WTC11 (cell line): ENCODE measurements around the gene ARHGEF35.

Experiments
- CBFB ChIP-seq: sonication (generic); formaldehyde crosslinking; IDR thresholded peaks from 2 replicates; pipeline ENCODE4 v1.8.1; 2022; ENCODE audit warnings: mild to moderate bottlenecking, low read depth, missing genetic modification reagents
- CDX4 ChIP-seq: fragments of 250-450 bp; sonication (Bioruptor Pico); IDR thresholded peaks from 2 replicates; pipeline ENCODE4 v1.9.0; 2021; ENCODE audit warnings: moderate library complexity, mild to moderate bottlenecking, inconsistent platforms, borderline replicate concordance
- PRDM15 ChIP-seq: sonication (generic); formaldehyde crosslinking; IDR thresholded peaks from 2 replicates; pipeline ENCODE4 v1.8.0; 2022; ENCODE audit warnings: missing genetic modification reagents
- SMAD3 ChIP-seq: sonication (generic); formaldehyde crosslinking; IDR thresholded peaks from 2 replicates; pipeline ENCODE4 v1.8.0; 2022; ENCODE audit warnings: missing genetic modification reagents, mild to moderate bottlenecking, borderline replicate concordance
- TF ChIP-seq, protein P1 (sequence below): sonication (generic); formaldehyde crosslinking; IDR thresholded peaks from 2 replicates; pipeline ENCODE4 v1.8.1; 2023; ENCODE audit warnings: mild to moderate bottlenecking, missing genetic modification reagents
- TF ChIP-seq, protein P2 (sequence below): fragments of 200-600 bp; IDR thresholded peaks from 2 replicates; pipeline ENCODE4 v1.8.0; 2022; ENCODE audit warnings: antibody characterized with exemption

DNA sequence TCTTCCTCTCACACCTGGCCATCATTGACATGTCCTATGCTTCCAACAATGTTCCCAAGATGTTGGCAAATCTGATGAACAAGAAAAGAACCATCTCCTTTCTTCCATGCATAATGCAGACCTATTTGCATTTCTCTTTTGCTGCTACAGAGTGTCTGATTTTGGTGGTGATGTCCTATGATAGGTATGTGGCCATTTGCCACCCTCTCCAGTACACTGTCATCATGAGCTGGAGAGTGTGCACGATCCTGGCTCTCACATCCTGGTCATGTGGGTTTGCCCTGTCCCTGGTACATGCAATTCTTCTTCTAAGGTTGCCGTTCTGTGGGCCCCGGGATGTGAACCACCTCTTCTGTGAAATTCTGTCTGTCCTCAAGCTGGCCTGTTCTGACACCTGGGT lies 53.4 kb downstream of the ARHGEF35 start:
- TF ChIP-seq CBFB (CRISPR knock-in tag) (no peak), SMAD3 (no peak), CDX4 (no peak), PRDM15 (no peak)
- TF ChIP-seq, protein P1, sequence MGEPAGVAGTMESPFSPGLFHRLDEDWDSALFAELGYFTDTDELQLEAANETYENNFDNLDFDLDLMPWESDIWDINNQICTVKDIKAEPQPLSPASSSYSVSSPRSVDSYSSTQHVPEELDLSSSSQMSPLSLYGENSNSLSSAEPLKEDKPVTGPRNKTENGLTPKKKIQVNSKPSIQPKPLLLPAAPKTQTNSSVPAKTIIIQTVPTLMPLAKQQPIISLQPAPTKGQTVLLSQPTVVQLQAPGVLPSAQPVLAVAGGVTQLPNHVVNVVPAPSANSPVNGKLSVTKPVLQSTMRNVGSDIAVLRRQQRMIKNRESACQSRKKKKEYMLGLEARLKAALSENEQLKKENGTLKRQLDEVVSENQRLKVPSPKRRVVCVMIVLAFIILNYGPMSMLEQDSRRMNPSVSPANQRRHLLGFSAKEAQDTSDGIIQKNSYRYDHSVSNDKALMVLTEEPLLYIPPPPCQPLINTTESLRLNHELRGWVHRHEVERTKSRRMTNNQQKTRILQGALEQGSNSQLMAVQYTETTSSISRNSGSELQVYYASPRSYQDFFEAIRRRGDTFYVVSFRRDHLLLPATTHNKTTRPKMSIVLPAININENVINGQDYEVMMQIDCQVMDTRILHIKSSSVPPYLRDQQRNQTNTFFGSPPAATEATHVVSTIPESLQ (CRISPR knock-in tag): no peak
- TF ChIP-seq, protein P2, sequence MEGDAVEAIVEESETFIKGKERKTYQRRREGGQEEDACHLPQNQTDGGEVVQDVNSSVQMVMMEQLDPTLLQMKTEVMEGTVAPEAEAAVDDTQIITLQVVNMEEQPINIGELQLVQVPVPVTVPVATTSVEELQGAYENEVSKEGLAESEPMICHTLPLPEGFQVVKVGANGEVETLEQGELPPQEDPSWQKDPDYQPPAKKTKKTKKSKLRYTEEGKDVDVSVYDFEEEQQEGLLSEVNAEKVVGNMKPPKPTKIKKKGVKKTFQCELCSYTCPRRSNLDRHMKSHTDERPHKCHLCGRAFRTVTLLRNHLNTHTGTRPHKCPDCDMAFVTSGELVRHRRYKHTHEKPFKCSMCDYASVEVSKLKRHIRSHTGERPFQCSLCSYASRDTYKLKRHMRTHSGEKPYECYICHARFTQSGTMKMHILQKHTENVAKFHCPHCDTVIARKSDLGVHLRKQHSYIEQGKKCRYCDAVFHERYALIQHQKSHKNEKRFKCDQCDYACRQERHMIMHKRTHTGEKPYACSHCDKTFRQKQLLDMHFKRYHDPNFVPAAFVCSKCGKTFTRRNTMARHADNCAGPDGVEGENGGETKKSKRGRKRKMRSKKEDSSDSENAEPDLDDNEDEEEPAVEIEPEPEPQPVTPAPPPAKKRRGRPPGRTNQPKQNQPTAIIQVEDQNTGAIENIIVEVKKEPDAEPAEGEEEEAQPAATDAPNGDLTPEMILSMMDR: no peak
